Vagina (tissue), 2 donors: ENCODE data around the gene BPTF.

Source experiments
- POLR2A ChIP-seq, 2 donors: fragments of 450-650 bp; IDR thresholded peaks; one replicate each; pipeline ENCODE4 v1.6.1; 2017; ENCODE audit warnings: antibody characterized with exemption in 2 of 2, mild to moderate bottlenecking in 2 of 2, moderate library complexity in 2 of 2
- TF ChIP-seq, protein P1 (sequence below), 3 experiments: fragments of 450-650 bp in 2 of 3; fragments of 200-600 bp in 1 of 3; sonication (generic) in 1 of 3; IDR thresholded peaks; one replicate each; pipeline ENCODE4 v1.5.1; 2017 to 2019; ENCODE audit warnings: antibody characterized with exemption in 3 of 3, mild to moderate bottlenecking in 2 of 3, moderate library complexity in 2 of 3

DNA sequence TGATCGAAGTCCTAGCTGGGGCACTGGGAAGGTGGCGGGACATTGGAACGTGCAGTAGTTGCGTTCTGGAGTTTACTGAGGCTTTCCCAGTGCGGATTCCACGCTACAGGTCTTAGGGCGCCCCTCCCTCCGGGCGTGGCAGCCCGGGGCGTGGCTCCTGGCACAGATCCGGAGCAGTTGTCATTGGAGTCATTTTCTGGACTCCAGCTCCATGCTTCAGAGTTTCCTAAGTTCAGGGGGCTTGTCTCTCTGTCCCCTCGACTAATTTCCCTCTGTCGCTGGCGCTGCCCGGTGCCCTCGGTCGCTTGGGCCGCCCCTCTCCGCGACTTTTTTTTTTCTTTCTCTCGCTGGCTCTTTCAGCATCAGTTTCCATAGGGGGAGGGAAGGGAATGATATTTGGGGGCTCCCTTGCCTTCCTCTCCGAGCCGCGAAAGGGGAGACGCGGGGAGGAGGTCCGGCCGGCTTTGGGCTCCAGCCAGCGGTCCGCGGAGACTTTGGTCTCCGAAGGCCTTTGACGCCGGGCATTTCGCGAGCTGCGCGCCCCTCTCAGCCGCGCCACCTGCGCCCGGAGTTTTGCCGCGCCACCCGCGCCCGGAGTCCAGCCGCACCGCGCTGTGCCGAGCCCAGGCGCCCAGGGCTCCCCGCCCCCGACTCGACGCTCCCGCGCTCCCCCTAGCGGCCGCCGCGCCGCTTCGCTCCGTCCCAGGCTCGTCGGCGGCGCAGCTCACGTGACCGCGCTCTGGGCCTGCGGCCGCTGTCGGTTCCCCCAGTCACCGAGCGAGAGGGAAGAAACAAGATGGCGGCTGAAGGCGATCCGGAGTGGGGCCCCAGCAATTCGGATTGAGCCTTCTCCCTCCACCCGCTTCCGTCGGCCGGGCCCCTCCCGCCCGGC is at the start of gene BPTF:
- TF ChIP-seq, protein P1, sequence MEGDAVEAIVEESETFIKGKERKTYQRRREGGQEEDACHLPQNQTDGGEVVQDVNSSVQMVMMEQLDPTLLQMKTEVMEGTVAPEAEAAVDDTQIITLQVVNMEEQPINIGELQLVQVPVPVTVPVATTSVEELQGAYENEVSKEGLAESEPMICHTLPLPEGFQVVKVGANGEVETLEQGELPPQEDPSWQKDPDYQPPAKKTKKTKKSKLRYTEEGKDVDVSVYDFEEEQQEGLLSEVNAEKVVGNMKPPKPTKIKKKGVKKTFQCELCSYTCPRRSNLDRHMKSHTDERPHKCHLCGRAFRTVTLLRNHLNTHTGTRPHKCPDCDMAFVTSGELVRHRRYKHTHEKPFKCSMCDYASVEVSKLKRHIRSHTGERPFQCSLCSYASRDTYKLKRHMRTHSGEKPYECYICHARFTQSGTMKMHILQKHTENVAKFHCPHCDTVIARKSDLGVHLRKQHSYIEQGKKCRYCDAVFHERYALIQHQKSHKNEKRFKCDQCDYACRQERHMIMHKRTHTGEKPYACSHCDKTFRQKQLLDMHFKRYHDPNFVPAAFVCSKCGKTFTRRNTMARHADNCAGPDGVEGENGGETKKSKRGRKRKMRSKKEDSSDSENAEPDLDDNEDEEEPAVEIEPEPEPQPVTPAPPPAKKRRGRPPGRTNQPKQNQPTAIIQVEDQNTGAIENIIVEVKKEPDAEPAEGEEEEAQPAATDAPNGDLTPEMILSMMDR (IDR thresholded peaks at IDR 0.05): peak; percentile 78 to 91 (median 86)
- peak in 1 of 2 donors; percentile 49 for TF ChIP-seq POLR2A (IDR thresholded peaks at IDR 0.05)
